Measurements from ENCODE around the gene NAA80.

Gene NAA80

DNA sequence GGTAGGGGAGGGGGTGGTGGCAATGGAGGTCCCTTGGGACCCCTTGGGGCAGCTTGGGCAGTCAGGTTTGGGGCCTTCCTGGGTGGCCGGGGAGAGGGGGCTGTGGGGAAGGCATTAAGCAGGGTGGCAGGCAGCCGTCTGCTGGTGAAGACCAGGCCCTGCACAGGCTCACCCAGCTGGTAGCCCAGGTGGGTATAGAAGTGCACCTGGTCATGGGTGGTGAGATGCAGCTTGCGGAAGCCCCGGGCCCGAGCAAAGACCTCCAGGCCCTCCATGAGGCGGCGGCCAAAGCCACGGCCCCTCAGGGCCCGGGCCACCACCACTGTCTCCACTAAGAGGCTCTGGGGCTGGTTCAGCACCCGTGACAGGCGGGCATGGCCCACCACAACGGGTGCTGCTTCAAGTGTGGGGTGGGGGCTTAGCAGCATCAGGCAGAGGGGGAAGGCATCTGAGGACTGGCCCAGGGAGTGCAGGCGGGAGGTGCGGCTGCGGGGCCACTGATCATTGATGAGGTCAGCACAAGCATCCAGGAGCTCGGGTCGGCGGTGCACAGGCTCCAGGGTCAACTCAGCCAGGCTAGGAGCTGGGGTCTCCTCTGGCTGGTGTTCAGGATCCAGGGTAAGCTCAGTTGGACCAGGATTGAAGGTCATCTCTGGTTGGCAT, 2.4 kb downstream of the NAA80 start:
- CTCF ChIA-PET, result interaction anchor here (1.0 to 3.5 kb wide), 3 partner anchors 18 to 51 kb away, joined by 3 to 12 read pairs (median 4); no protein-coding TSS in a partner anchor
- H3K4me3 ChIP-seq (ENCODE audit: low read depth, low read length), result no peak overlapping the region
- POLR2A ChIA-PET, result no interaction called here
- no peak for DNase-seq (ENCODE audit: low read depth, low spot score)
- TF ChIP-seq, protein P1, sequence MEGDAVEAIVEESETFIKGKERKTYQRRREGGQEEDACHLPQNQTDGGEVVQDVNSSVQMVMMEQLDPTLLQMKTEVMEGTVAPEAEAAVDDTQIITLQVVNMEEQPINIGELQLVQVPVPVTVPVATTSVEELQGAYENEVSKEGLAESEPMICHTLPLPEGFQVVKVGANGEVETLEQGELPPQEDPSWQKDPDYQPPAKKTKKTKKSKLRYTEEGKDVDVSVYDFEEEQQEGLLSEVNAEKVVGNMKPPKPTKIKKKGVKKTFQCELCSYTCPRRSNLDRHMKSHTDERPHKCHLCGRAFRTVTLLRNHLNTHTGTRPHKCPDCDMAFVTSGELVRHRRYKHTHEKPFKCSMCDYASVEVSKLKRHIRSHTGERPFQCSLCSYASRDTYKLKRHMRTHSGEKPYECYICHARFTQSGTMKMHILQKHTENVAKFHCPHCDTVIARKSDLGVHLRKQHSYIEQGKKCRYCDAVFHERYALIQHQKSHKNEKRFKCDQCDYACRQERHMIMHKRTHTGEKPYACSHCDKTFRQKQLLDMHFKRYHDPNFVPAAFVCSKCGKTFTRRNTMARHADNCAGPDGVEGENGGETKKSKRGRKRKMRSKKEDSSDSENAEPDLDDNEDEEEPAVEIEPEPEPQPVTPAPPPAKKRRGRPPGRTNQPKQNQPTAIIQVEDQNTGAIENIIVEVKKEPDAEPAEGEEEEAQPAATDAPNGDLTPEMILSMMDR (IDR thresholded peaks at IDR 0.05; ENCODE audit: insufficient read depth, low read length, missing control alignments), result no peak

DNA sequence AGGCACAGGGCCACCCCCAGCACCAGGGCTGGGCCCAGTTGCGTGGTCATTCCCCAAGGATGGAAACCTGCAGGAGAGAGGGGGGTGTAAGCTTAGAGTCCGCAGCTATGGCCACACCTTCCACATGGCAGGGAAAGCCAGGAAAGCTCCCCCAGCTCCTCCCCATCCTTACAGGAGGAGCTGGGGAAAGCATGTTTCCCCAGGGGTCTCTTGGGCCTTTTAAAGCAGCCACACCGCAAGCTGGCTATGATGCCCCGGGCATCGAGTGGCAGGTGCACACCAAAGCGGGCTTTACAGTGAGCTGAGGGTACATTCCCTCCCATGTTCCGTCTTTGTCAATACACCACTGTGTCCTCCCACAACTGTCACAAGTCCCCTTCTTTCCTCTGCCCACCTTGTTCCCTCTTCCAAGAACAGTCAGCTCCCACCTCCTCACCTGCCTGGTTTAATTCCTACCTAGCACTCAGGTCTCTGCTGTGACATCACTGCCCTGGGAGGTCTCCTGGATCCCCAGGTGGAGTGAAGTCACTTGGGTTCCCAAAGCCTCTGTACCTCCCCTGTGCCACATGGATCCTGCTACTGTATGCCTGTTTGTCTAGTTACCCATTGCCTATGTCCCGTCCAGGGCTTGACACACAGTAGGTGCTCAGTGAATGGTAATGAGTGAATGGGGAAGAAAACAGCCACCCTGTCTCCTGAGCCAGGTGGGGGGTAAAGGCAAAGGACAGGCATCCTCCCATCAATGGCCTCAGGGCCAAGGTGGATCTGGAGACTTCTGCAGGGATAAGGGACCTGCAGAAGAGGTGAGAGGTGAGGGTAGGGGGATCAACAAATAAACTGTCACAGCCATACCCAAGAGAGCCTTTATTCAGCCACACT, 3.4 kb downstream of the NAA80 start:
- H3K4me3 ChIP-seq (ENCODE audit: low read depth, low read length), result no peak overlapping the region
- TF ChIP-seq, protein P1 (IDR thresholded peaks at IDR 0.05; ENCODE audit: insufficient read depth, low read length, missing control alignments), result no peak
- ChIA-PET POLR2A (no interaction called here), CTCF (no interaction called here)
- no peak for DNase-seq (ENCODE audit: low read depth, low spot score)

DNA sequence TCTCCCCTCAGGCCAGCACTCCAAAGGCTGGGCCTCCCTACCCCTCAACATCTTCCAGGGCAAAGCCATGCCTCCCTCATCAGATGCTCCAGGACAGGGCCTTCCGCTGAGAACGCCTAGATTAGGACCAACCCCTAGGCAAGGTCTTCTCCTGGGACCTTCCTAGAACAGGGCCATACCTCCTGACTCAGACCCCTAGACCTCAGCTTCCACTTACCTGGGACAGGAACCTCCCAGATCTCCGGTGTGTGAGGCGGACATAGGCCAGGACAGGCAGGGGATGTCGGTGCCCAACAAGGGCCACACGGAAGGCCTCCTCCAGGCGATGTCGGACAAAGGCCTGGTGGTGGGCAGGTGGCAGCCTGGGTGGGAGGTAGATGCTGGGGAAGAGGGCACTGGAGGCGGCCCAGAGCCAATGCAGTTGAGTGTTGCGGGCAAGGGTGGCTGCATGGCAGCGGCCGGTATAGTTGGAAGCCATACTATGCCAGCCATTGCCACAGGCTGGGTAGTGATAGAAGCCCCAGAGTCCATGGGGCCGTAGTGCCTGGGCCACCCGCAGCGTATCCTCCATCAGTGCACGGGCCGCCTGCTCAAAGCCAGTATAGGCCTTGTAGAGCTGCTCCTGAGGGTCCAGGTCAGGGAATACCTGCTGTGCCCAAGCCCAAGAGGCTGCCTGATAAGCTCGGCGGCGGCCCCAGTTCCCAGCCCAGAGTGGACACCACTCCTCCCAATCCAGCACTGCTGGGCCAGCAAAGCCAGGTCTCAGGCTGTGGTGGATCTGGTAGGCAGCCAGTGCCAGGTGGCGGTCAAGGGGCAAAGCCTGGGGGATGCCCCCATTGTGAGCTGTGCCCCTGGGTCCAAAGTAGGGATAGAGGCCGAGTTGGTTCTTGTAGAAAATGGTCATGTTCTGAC, 4.5 kb downstream of the NAA80 start:
- ChIA-PET POLR2A (no interaction called here), CTCF (interaction anchor here (1.4 kb wide), 1 partner anchor 48 kb away, joined by 3 read pairs; no protein-coding TSS in a partner anchor)
- no peak for DNase-seq (ENCODE audit: low read depth, low spot score)
- no peak overlapping the region for H3K4me3 ChIP-seq (ENCODE audit: low read depth, low read length)
- TF ChIP-seq, protein P1 (IDR thresholded peaks at IDR 0.05; ENCODE audit: insufficient read depth, low read length, missing control alignments), result no peak

DNA sequence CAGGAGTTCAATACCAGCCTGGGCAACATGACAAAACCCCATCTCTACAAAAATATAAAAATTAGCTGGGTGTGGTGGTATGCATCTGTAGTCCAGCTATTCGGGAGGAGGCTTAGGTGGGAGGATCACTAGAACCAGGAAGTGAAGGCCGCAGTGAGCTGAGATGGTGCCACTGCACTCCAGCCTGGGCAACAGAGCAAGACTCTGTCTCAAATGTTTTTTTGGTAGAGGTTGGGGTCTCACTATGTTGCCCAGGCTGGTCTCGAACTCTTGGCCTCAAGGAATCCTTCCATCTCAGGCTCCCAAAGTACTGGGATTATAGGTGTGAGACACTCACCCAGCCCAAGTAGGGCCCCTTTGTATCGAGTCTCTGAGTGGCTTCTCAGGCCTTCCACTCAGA, 5.1 kb downstream of the NAA80 start:
- TF ChIP-seq, protein P1 (IDR thresholded peaks at IDR 0.05; ENCODE audit: insufficient read depth, low read length, missing control alignments), result no peak
- ChIA-PET CTCF (interaction anchor here (1.0 to 7.0 kb wide), 3 partner anchors 48 to 100 kb away, joined by 3 to 31 read pairs (median 3); no protein-coding TSS in a partner anchor), POLR2A (no interaction called here)
- DNase-seq (ENCODE audit: low read depth, low spot score), result no peak
- no peak overlapping the region for H3K4me3 ChIP-seq (ENCODE audit: low read depth, low read length)

DNA sequence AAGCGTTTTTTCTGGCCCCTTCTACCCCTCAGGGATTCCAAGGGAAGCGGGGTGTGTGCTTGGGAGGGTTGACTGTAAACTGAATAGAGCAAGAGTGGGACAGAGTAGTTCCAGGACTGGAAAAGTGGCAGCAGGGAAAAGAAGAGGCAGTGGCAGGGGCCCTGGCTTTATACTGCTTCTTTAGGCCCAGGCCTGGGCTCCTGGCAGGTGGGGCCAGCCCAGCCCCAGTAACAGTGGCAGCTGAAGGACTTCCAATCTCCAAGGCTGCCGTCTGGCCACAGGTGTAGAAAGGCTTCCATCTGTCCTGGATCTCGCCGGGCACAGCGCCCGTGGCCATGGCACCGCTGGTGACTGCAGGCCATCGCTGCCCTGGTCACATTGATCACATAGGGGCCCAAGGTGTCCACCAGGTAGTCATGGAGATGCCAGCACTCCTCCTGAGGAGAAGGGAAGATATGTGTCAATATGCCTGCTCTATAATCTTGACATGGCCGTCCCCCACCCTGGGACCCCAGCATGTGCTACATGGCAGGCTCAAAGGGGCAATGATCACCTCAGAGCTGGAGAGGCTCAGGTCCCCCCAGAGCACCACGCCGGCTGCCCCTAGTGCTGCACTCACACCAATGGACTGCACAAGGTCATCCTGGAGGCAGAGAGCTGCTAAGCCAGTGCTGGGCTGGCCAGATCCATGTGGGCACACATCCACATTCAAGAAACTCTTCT, 6.0 kb downstream of the NAA80 start:
- H3K4me3 ChIP-seq (ENCODE audit: low read depth, low read length), result no peak overlapping the region
- CTCF ChIA-PET, result interaction anchor here (1.0 to 7.0 kb wide), 4 partner anchors 18 to 100 kb away, joined by 3 to 31 read pairs (median 6); no protein-coding TSS in a partner anchor
- DNase-seq (ENCODE audit: low read depth, low spot score), result no peak
- POLR2A ChIA-PET, result interaction anchor here (1.1 to 1.9 kb wide), 2 partner anchors 25 to 34 kb away, joined by 3 to 7 read pairs; partner anchors contain the start of gene TUSC2
- TF ChIP-seq, protein P1 (IDR thresholded peaks at IDR 0.05; ENCODE audit: insufficient read depth, low read length, missing control alignments), result no peak

Data from AG04449 (cell line).